CD1c-positive myeloid dendritic cell (primary cell): ENCODE measurements around the gene MRPL49.

Experiments used
- DNase-seq: peaks from one replicate; pipeline ENCODE4 v3.0.0-alpha.2; 2016; ENCODE audit errors: extremely low spot score

Gene MRPL49

DNA sequence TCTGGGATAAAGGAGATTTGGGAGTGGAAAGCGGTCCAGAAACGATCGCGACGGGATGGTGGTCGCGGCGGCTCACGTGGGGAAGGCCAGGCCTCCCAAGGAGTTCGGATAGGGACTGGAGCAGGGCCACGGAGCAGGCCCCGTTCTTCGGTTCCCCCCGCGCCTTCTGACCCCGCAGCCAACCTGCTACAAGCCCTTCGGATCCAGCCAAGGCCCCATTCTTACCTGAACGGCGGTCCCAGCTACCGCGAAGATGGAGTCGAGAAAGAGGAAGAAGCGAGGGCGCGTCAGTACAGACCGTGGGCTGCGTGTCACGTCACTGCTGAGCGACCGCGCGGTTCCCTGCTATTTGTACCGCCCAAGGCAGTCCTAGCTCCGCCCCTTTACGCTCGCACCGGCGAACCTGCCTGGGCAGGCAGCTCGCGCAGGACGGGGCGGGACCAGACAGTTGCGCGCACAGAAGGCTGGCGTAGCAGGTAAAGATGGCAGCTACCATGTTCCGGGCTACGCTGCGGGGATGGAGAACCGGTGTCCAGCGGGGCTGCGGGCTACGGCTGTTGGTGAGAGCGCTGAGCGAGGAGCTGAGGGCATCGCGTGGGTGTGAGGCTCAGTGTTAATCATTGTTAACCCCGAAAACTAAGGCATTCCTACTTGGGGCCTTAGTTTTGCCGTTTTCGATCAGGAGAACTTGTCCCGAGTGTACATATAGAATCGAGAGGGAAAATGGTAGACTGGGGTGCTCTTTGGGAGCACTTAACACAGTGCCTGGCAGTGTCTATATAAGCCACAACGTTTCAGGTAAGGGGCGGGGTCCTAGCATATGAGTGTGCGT lies at the start of gene MRPL49, which contains the start of gene FAU:
TSS of gene MRPL49 (plus strand) at position 457 of the 832 bp plus-strand sequence. CDS start at position 483, 26 bp downstream.
TSS of gene FAU (minus strand) at position 270 of the 832 bp plus-strand sequence. CDS start 321 bp downstream, outside the sequence.
- peak; percentile 99 for DNase-seq

GRCh38 chr11:65072631-65072966 lies 49.5 kb upstream of the MRPL49 start:
- DNase-seq: no peak

DNA sequence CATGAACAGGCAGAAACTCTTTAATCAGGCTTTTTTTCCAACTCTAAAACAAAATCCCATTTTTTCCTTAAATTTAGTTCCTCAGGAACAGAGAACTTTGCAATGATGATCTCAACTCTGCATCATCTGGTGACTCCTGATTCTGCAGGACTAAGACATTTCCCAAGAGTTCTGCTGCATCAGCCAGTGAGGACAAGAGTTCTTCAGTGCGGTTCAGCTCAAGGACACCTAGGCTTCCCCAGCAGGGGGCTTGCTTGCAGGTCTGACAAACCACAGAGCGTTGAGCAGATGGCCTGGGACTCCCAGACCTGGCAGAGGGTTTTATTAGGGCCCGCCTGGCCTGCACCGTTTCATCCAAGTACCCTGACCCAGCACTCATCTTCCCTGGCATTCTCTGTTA lies 44.7 kb upstream of the MRPL49 start:
- DNase-seq: no peak

GRCh38 chr11:65078151-65078550 lies 44.0 kb upstream of the MRPL49 start:
- peak; percentile 71 for DNase-seq

GRCh38 chr11:65078786-65079342 lies 43.3 kb upstream of the MRPL49 start:
- no peak for DNase-seq

- no peak for DNase-seq
Measured at GRCh38 chr11:65083134-65083833, 38.8 kb upstream of the MRPL49 start.

DNA sequence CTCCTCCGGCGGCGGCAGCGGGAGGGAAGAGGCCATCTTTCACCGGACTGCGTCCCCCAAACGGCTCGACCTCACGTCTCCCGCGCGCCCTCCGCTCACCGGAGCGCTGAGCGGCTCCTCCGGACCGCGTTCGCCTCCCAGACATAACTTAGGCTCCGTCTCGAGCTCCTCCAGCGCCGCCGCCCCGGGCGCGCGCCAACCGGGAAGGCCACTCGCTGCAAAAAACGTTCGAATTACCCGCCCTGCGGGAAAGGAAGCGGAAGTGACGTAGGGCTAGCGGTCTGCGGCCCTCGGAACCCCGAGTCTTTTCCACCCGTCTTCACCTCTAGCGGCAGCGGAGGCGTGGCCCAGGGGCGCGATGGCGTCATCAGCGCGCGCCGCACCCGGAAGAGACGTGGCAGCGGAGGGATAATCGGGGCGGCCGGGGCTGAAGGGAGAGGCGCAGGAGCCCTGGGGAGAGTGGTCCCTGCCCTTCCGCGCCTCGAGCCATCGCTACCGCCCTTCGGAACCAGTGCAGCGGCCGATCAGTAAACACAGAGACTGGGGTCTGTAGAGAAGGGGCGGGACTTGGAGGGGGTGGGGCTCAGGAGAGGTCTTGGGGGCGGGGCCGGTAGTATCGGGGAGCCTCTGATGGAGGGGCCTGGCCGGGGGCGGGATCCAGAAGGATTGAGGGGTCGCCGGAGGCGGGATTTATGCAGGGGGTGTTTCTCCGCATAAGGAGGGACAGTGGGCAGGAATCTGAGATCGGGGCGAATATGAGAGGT lies 38.1 kb upstream of the MRPL49 start, which contains the start of the genes CDCA5 and ZFPL1:
TSS of gene CDCA5 (minus strand) at position 207 of the 764 bp plus-strand sequence. CDS start at position 145, 62 bp downstream.
TSS of gene ZFPL1 (plus strand) at position 389 of the 764 bp plus-strand sequence. CDS start 477 bp downstream, outside the sequence.
- DNase-seq: peak; percentile 99

DNA sequence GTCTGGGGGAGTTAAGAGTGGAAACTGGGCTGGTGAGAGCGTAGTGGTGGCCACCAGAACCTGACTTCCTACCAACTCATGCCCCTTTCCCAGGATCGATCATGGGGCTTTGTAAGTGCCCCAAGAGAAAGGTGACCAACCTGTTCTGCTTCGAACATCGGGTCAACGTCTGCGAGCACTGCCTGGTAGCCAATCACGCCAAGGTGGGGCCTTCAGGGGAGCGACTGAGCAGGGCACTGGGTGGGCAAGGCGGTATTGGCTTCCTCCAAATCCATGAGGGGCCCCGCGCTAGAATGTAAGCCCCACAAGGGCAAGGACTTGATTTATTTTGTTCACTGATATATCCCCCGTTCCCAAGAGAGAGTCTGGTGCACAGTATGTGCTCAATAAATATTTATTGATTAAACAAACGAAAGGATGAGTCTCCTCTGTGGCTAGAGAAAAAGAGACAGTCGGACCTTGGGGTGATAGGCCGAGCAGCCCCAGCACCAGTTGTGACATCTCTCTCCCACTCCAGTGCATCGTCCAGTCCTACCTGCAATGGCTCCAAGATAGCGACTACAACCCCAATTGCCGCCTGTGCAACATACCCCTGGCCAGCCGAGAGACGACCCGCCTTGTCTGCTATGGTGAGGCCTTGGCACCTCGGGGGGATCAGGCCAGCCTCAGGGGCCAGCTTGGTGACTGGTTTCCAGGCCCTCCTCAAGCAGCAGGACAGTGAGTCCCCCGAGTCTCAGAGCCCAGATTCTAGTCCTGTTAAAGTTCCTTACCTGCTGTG lies 37.3 kb upstream of the MRPL49 start:
- DNase-seq: no peak

DNA sequence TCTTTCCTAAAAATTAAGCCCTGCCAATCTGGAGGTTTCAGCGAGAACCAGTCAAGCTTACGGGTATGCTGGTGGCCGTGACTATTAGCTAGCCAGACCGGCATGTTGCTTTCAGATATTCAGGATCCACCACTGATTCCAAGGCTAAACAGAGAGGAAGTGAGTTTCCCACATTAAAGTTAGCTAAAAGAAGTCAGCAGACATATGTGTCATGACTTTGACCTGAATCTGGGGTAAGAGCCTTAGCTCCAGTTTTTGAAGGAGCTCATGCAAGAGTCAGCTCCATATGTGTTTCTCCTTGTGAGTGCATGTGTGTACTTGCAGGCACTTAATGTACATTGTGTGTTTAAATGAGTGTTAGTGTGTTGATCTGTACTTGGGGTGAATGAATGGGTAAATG lies 36.7 kb upstream of the MRPL49 start:
- no peak for DNase-seq

GRCh38 chr11:65086809-65087208 lies 35.3 kb upstream of the MRPL49 start:
- DNase-seq: no peak

DNA sequence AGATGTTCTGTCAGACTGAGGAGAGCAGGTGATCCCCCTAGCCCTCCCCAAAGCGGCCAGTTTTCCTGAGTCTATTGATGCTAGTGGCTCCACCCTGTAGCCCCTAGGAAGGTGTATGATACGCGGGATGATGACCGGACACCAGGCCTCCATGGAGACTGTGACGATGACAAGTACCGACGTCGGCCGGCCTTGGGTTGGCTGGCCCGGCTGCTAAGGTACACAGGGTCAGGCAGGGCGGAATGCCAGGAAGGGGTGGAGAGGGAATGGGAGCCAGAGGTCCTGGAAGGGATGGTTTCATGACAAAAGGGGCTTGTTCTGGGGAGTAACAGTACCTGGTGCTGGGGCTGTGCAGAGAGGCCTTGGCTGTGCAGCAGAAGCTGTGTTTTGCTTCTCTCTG lies 34.9 kb upstream of the MRPL49 start:
- no peak for DNase-seq

GRCh38 chr11:65087827-65088226 lies 34.3 kb upstream of the MRPL49 start:
- no peak for DNase-seq

DNA sequence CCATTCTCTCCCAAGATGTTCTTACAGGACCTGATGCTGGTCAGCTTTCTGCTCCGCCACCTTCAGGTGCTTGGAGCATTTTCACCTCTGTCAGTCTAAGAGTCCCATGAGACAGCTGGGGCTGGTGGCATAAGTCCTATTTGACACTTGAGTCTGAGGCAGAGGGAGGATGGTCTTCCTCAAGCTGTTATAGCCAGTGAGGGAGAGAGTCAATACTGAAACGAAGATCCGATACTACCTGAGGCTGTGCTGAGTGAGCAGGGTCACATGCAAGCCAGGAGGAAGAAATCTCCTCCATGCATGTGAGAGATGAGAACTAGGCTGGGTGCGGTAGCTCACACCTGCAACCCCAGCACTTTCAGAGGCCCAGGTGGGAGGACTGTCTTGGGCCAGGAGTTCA lies 32.5 kb upstream of the MRPL49 start:
- DNase-seq: no peak

- DNase-seq: no peak
Measured at GRCh38 chr11:65090628-65091027, 31.5 kb upstream of the MRPL49 start.

DNA sequence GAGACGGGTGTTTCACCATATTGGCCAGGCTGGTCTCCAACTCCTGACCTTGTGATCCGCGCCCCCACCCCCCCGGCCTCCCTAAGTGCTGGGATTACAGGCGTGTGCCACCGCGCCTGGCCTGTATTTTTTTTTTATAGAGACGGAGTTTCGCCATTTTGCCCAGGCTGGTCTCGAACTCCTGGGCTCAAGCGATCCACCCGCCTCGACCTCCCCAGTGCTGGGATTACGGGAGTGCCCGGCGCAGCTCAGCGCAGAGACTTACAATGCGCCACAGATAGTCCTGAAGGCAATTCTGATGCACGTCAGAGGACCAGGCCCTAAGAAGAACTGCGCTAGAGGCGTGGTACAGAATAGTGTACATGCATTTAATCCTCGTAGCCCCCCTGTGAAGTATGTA lies 26.7 kb upstream of the MRPL49 start:
- DNase-seq: no peak

GRCh38 chr11:65095974-65096806 lies 25.9 kb upstream of the MRPL49 start, which contains the start of gene VPS51:
Gene VPS51 (plus strand): TSS chr11:65096214. CDS start chr11:65096251, 37 bp downstream.
- DNase-seq: peak; percentile 92

DNA sequence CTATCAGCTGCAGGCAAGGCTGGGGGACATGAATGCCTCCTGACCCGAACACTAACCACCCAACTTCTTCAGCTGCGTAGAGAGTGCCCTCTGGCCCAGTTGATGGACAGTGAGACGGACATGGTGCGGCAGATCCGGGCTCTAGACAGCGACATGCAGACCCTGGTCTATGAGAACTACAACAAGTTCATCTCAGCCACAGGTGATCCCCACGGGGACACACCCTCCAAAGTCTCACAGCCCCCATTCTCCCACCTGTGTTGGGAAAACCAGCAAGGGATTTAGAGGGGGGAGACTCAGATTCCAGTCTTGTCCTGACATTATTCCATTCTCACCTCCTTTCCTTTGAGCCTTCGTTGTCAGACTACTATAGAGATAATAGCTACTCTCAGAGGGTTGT lies 25.2 kb upstream of the MRPL49 start:
- DNase-seq: no peak

DNA sequence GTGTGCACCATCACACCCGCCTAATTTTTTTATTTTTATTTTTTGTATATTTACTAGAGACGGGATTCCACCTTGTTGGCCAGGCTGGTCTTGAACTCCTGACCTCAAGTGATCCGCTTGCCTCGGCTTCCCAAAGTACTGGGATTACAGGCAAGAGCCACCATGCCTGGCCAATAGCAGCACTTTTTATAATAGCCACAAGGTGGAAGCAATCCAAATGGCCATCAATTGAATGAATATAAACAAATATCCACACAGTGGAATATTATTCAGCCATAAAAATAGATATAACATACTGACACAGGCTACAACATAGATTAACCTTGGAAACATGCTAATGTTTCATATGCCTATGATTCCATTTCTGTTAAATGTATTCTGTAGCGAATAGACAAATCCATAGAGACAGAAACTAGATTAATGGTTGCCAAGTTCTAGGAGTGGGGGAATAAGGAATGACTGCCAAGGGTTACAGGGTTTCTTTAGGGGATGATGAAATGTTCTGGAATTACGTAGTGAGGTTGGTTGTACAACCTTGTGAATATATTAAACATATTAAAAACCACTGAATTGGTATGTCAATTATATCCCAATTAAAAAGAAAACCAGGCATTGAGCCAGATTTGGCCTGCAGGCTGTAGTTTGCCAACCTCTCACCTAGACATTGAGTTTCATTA lies 21.3 kb upstream of the MRPL49 start:
- DNase-seq: no peak
